MM.1S (cell line): Measurements from ENCODE around the gene GNAQ.

Source experiments
- DNase-seq: peaks from one replicate; pipeline ENCODE4 v3.0.0-alpha.2; 2015
- H2AFZ ChIP-seq: fragments of 300-600 bp; sonication (generic); 2 replicates; pipeline ENCODE4 v1.6.0; 2016; ENCODE audit warnings: antibody characterized with exemption, low read length
- H3F3A ChIP-seq: fragments of 300-600 bp; sonication (generic); 2 replicates; pipeline ENCODE4 v1.6.1; 2016; ENCODE audit warnings: mild to moderate bottlenecking, antibody characterized with exemption, low read length, moderate library complexity, mixed read lengths; ENCODE audit not compliant: insufficient read depth
- H3K27ac ChIP-seq: fragments of 300-600 bp; sonication (generic); 2 replicates; pipeline ENCODE4 v1.5.1; 2016; ENCODE audit warnings: mild to moderate bottlenecking, low read length
- H3K27me3 ChIP-seq: fragments of 300-600 bp; sonication (generic); replicated peaks from 2 replicates; pipeline ENCODE4 v1.6.0; 2016; ENCODE audit warnings: low read length; ENCODE audit not compliant: insufficient read depth
- H3K36me3 ChIP-seq: fragments of 300-600 bp; sonication (generic); replicated peaks from 2 replicates; pipeline ENCODE4 v1.6.1; 2016; ENCODE audit warnings: mild to moderate bottlenecking, low read length, mixed read lengths; ENCODE audit not compliant: insufficient read depth
- H3K4me1 ChIP-seq: fragments of 300-600 bp; sonication (generic); 2 replicates; pipeline ENCODE4 v1.6.1; 2016; ENCODE audit warnings: low read length, mixed read lengths
- H3K4me2 ChIP-seq: fragments of 300-600 bp; sonication (generic); 2 replicates; pipeline ENCODE4 v1.6.0; 2016; ENCODE audit warnings: low read depth, low read length
- H3K4me3 ChIP-seq: fragments of 300-600 bp; sonication (generic); 2 replicates; pipeline ENCODE4 v1.5.1; 2016; ENCODE audit warnings: low read length, mixed read lengths
- H3K79me2 ChIP-seq: fragments of 300-600 bp; sonication (generic); 2 replicates; pipeline ENCODE4 v1.6.1; 2016; ENCODE audit warnings: mixed run types, low read length, mixed read lengths
- H3K9ac ChIP-seq: fragments of 300-600 bp; sonication (generic); 2 replicates; pipeline ENCODE4 v1.6.1; 2016; ENCODE audit warnings: low read length, mixed read lengths
- H3K9me2 ChIP-seq: fragments of 300-600 bp; sonication (generic); replicated peaks from 2 replicates; pipeline ENCODE4 v1.6.1; 2016; ENCODE audit warnings: mild to moderate bottlenecking, low read length, mixed read lengths; ENCODE audit not compliant: insufficient read depth
- H3K9me3 ChIP-seq: fragments of 300-600 bp; sonication (generic); replicated peaks from 2 replicates; pipeline ENCODE4 v1.6.1; 2016; ENCODE audit warnings: mild to moderate bottlenecking, low read length, mixed read lengths; ENCODE audit not compliant: insufficient read depth
- H4K20me1 ChIP-seq: fragments of 300-600 bp; sonication (generic); 2 replicates; pipeline ENCODE4 v1.6.1; 2016; ENCODE audit warnings: mild to moderate bottlenecking, low read length, moderate library complexity, mixed read lengths; ENCODE audit not compliant: insufficient read depth
- EZH2 ChIP-seq: fragments of 300-600 bp; sonication (generic); optimal IDR thresholded peaks from 2 replicates; pipeline ENCODE3; 2017; ENCODE audit warnings: low read depth, mild to moderate bottlenecking, antibody characterized with exemption, low read length, mixed read lengths
- EZH2phosphoT487 ChIP-seq: fragments of 300-600 bp; sonication (generic); IDR thresholded peaks from 2 replicates; pipeline ENCODE4 v1.6.1; 2018; ENCODE audit warnings: antibody characterized with exemption, low read length
- TF ChIP-seq, protein P1 (sequence below): fragments of 300-600 bp; sonication (generic); IDR thresholded peaks from 2 replicates; pipeline ENCODE4 v1.5.1; 2016; ENCODE audit warnings: antibody characterized with exemption, low read length, mixed read lengths

Gene GNAQ

DNA sequence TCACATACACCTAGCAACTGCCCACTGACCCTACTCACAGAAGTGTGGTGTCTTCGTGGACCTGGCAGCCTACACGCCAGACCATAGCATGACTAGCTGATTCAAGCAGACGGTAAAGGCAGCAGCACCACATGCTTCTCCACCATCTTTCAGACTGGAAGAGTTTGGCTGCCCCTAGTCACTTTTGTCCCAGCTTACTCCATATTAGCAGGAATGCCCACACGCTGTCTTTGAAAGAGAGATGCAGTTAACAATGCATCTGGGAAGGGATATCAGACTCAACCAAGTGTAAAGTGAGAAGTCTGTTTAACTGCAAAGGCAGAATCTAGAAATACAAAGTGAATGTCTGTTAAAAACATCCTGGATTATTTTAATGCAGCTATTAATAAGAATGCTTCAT, 206.2 kb downstream of the GNAQ start:
- Histone ChIP-seq H3K4me3 (no peak overlapping the region), H3K27me3 (no peaks in the 10 kb centered on the region), H3K9me2 (no peaks in the 10 kb centered on the region), H3K79me2 (no peaks in the 10 kb centered on the region), H3K27ac (no peak overlapping the region), H4K20me1 (no peaks in the 10 kb centered on the region), H3K9me3 (no peaks in the 10 kb centered on the region; the same call in 1 of the 2 replicates), H3K4me2 (no peak overlapping the region), H3K4me1 (peaks cover 19% of the 10 kb centered on the region), H3K36me3 (no peaks in the 10 kb centered on the region), H2AFZ (no peak overlapping the region), H3K9ac (no peak overlapping the region), H3F3A (no peaks in the 10 kb centered on the region; the same call in 1 of the 2 replicates)
- no peak for DNase-seq
- TF ChIP-seq EZH2 (no peak), EZH2phosphoT487 (no peak)
- TF ChIP-seq, protein P1, sequence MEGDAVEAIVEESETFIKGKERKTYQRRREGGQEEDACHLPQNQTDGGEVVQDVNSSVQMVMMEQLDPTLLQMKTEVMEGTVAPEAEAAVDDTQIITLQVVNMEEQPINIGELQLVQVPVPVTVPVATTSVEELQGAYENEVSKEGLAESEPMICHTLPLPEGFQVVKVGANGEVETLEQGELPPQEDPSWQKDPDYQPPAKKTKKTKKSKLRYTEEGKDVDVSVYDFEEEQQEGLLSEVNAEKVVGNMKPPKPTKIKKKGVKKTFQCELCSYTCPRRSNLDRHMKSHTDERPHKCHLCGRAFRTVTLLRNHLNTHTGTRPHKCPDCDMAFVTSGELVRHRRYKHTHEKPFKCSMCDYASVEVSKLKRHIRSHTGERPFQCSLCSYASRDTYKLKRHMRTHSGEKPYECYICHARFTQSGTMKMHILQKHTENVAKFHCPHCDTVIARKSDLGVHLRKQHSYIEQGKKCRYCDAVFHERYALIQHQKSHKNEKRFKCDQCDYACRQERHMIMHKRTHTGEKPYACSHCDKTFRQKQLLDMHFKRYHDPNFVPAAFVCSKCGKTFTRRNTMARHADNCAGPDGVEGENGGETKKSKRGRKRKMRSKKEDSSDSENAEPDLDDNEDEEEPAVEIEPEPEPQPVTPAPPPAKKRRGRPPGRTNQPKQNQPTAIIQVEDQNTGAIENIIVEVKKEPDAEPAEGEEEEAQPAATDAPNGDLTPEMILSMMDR: no peak

DNA sequence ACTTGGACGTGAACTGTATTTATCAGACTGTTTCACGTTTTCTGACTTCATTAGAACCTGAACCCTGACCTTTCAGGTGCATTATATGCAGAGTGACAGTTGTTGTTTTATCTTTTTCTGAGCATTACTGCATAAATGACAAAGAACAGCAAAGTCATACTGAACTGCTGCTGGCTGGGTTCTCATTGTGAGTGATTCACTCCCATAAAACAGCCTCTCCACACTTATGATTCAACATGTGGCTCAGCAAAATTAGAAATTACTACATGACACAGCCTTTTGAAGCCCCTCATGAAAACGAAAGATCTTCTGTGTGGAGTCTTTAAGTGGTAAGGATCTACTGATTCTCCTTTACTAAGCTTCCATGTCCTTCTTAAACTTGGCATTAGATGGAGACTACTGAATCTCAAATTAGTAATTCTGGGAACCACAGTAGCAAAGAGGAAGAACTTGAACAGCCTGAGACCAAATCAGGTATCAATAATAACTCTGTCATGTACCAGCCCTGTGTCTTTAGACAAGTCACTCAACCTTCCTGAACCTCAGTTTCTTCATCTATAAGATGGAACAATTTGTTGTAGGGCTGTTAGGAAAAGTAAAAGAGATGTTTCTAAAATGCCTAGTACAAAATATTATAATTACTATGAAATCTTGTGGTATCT, 211.2 kb downstream of the GNAQ start:
- H3F3A ChIP-seq: no peaks in the 10 kb centered on the region
- no peaks in the 10 kb centered on the region for H3K9me2 ChIP-seq
- H3K36me3 ChIP-seq: no peaks in the 10 kb centered on the region
- H3K9me3 ChIP-seq: no peaks in the 10 kb centered on the region; the same call in 1 of the 2 replicates
- H3K4me3 ChIP-seq: no peak overlapping the region
- H3K27me3 ChIP-seq: no peaks in the 10 kb centered on the region
- no peak overlapping the region for H3K4me2 ChIP-seq
- no peak for TF ChIP-seq EZH2
- TF ChIP-seq, protein P1: no peak
- TF ChIP-seq EZH2phosphoT487: no peak
- H3K79me2 ChIP-seq: no peaks in the 10 kb centered on the region
- no peak overlapping the region for H3K9ac ChIP-seq
- H3K27ac ChIP-seq: no peak overlapping the region
- H4K20me1 ChIP-seq: no peaks in the 10 kb centered on the region
- no peak for DNase-seq
- 0 out of 2 replicates have a peak, but pooled peaks cover 4% of the 10 kb centered on the region for H3K4me1 ChIP-seq
- no peak overlapping the region for H2AFZ ChIP-seq

DNA sequence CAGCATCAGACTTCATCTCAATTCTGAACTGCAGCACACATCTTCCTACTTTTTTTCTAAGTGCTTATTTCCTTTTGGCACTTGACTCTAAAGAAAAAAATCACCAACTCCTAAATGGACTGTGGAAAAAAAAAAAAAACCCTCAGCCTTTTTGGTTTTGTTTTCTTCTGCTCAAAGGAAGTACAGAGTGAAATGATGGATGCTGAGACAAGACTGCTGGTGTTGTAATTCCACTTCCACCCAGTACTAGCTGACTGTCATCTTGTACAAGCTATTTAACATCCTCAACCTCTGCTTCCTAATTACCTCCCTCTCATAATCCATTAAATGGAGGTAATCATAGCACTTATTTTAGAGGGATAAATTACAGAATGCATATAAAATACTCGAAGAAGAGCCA, 212.0 kb downstream of the GNAQ start:
- H3K79me2 ChIP-seq: no peaks in the 10 kb centered on the region
- no peaks in the 10 kb centered on the region for H3K9me2 ChIP-seq
- H3K36me3 ChIP-seq: no peaks in the 10 kb centered on the region
- H3K4me3 ChIP-seq: no peak overlapping the region
- H3K9me3 ChIP-seq: no peaks in the 10 kb centered on the region
- no peak overlapping the region for H3K9ac ChIP-seq
- TF ChIP-seq, protein P1: no peak
- no peak for TF ChIP-seq EZH2phosphoT487
- no peak for TF ChIP-seq EZH2
- no peak overlapping the region for H3K27ac ChIP-seq
- no peaks in the 10 kb centered on the region for H3K27me3 ChIP-seq
- no peak overlapping the region for H2AFZ ChIP-seq
- 0 out of 2 replicates have a peak, but pooled peaks cover 4% of the 10 kb centered on the region for H3K4me1 ChIP-seq
- H3K4me2 ChIP-seq: no peak overlapping the region
- DNase-seq: no peak
- H4K20me1 ChIP-seq: no peaks in the 10 kb centered on the region
- no peaks in the 10 kb centered on the region for H3F3A ChIP-seq
